Spleen (tissue), 3 donors: Measurements from ENCODE around the gene SPDL1.

Experiments
- POLR2A ChIP-seq, 3 donors: fragments of 450-650 bp; IDR thresholded peaks; one replicate each; pipeline ENCODE4 v1.5.1; 2017; ENCODE audit warnings: antibody characterized with exemption in 3 of 3, mild to moderate bottlenecking in 1 of 3
- POLR2AphosphoS5 ChIP-seq, 3 donors: sonication (generic); formaldehyde crosslinking; IDR thresholded peaks; one replicate each; pipeline ENCODE4 v1.5.1; 2017; ENCODE audit warnings: antibody characterized with exemption in 3 of 3

- TF ChIP-seq POLR2A (IDR thresholded peaks at IDR 0.05) (no peak), POLR2AphosphoS5 (IDR thresholded peaks at IDR 0.05) (no peak)
These were observed 68.0 kb downstream of the SPDL1 start for GRCh38 chr5:169651526-169651925.
